A673 (cell line): ENCODE measurements around the gene EFNA2. TPM values are rescaled to one million over a fixed set of nuclear protein-coding genes. Genes with fewer than 3 reads are reported as not detected.

Source experiments
- BruUV-seq: library from RNA; stranded (reverse); fragments of 400-500 nt; replicated peaks from 2 replicates; lab custom pipeline; 2021; lab: Mats Ljungman, UMichigan
- CTCF ChIA-PET: fragments of 300-600 bp; sonication (Branson Sonifier 250); formaldehyde crosslinking; loops from one replicate; lab custom pipeline; 2022; ENCODE audit warnings: antibody characterized with exemption; lab: Charles Lee
- POLR2A ChIA-PET: fragments of 300-600 bp; sonication (Branson Sonifier 250); formaldehyde crosslinking; loops from one replicate; lab custom pipeline; 2022; ENCODE audit warnings: antibody characterized with exemption; ENCODE audit not compliant: low non-redundant PET; lab: Charles Lee
- DNase-seq: peaks from one replicate; pipeline ENCODE4 v3.0.0-alpha.2; 2015; ENCODE audit warnings: low spot score
- H3K27ac ChIP-seq: fragments of 200-600 bp; sonication (generic); 2 replicates; pipeline ENCODE4 v1.5.1; 2016; ENCODE audit warnings: mixed run types, low read depth, mild to moderate bottlenecking, mixed read lengths, antibody characterized with exemption, low read length; ENCODE audit not compliant: poor library complexity, severe bottlenecking
- H3K27me3 ChIP-seq: fragments of 200-600 bp; sonication (generic); replicated peaks from 2 replicates; pipeline ENCODE4 v1.6.1; 2017; ENCODE audit warnings: mixed run types, low read depth, mild to moderate bottlenecking, mixed read lengths, antibody characterized with exemption, low read length; ENCODE audit not compliant: insufficient read depth, poor library complexity
- H3K36me3 ChIP-seq: fragments of 200-600 bp; sonication (generic); 2 replicates; pipeline ENCODE4 v1.6.1; 2016; ENCODE audit warnings: mixed run types, mild to moderate bottlenecking, mixed read lengths, antibody characterized with exemption, low read length; ENCODE audit not compliant: insufficient read depth, poor library complexity, severe bottlenecking
- H3K4me1 ChIP-seq: fragments of 200-600 bp; sonication (generic); 2 replicates; pipeline ENCODE4 v1.6.1; 2017; ENCODE audit warnings: mixed run types, mild to moderate bottlenecking, mixed read lengths, antibody characterized with exemption, low read length; ENCODE audit not compliant: insufficient read depth, poor library complexity, severe bottlenecking
- H3K4me3 ChIP-seq: fragments of 200-600 bp; sonication (generic); 2 replicates; pipeline ENCODE4 v1.5.1; 2016; ENCODE audit warnings: low read depth, mixed run types, mild to moderate bottlenecking, mixed read lengths, low read length; ENCODE audit not compliant: poor library complexity, severe bottlenecking
- H3K9me3 ChIP-seq: fragments of 200-600 bp; sonication (generic); 2 replicates; pipeline ENCODE4 v1.6.1; 2016; ENCODE audit warnings: mixed run types, low read depth, mild to moderate bottlenecking, mixed read lengths, antibody characterized with exemption, low read length; ENCODE audit not compliant: poor library complexity, severe bottlenecking
- CTCF ChIP-seq: fragments of 300-800, 200-600 bp; sonication (generic); conservative IDR thresholded peaks from 2 replicates; pipeline ENCODE4 v1.5.1; 2017; ENCODE audit warnings: low read depth, mild to moderate bottlenecking, antibody characterized with exemption, low read length, moderate library complexity, mixed read lengths
- EZH2 ChIP-seq: fragments of 200-600 bp; sonication (generic); IDR thresholded peaks from 2 replicates; pipeline ENCODE4 v1.6.1; 2017; ENCODE audit warnings: borderline replicate concordance, low read depth, mild to moderate bottlenecking, mixed read lengths, antibody characterized with exemption, low read length; ENCODE audit not compliant: poor library complexity, severe bottlenecking
- intact Hi-C: fragments of 100-400 bp; cut with micrococcal nuclease; formaldehyde crosslinking; loops from one replicate; pipeline ENCODE4 v1.10.0; 2022; ENCODE audit not compliant: unreplicated experiment
- total RNA-seq: library from RNA; stranded (reverse); gene quantifications from 2 replicates; pipeline ENCODE4 v1.2.3, GENCODE V29; 2021

The EFNA2 gene
- total RNA-seq, 1 experiment from 2014 or later, result 0.64 TPM

DNA sequence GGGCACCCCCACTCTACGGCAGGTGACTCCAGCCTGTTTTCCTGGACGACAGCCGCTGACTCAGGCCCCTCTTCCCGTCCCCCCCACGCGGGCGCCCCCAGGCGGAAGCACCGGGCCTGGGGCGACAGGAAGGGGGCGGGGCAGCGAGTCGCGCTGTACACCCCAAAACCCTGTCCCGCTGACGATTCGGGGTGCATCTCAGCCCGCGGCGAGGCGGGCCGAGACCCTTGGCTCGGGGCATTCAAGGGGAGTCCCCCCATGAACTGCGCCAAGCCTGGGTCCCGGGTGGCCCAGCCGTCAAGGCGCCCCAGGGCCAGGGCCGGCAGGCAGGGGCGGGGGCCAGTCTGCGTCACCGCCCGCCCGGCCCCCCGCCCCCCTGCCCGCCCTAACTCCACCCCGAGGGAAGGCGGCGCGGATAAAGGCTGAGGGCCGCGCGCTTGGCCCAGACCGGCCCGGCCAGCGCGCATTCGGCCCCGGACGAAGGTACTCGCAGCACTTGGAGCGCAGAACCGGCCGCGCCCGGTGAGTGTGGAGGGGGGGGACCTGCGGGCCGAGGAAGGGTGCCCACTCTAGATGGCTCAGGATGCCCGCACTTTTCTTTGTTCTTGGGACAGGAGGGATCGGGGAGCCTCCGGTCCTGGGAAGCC, 37.4 kb upstream of the EFNA2 start, which contains the start of gene MIDN:
Gene MIDN (plus strand): TSS at position 445 of the 647 bp plus-strand sequence. CDS start 1,714 bp downstream, outside the sequence.
- POLR2A ChIA-PET, result interaction anchor here (1.0 kb wide), 1 partner anchor 21 kb away, joined by 4 read pairs; the partner anchor contains the start of gene CIRBP
- peak; percentile 80 for DNase-seq
- no TSS peak for BruUV-seq
- H3K36me3 ChIP-seq, result peaks cover 22% of the 10 kb centered on the region
- H3K9me3 ChIP-seq, result no peaks in the 10 kb centered on the region
- TF ChIP-seq CTCF, result peak; percentile 57
- no peak for TF ChIP-seq EZH2
- H3K27me3 ChIP-seq, result no peaks in the 10 kb centered on the region
- H3K27ac ChIP-seq, result peak within 1 kb of the TSS; percentile 99
- H3K4me1 ChIP-seq, result peaks cover 25% of the 10 kb centered on the region
- intact Hi-C loops, result loop anchor here (2.0 to 10.0 kb wide), 3 partner anchors 19 to 383 kb away; partner anchors contain the start of genes CNN2, RNU6-2 and TMEM259
- CTCF ChIA-PET, result interaction anchor here (1.0 kb wide), 1 partner anchor 18 kb away, joined by 3 read pairs; no protein-coding TSS in a partner anchor
- H3K4me3 ChIP-seq, result peak within 1 kb of the TSS; percentile 96

DNA sequence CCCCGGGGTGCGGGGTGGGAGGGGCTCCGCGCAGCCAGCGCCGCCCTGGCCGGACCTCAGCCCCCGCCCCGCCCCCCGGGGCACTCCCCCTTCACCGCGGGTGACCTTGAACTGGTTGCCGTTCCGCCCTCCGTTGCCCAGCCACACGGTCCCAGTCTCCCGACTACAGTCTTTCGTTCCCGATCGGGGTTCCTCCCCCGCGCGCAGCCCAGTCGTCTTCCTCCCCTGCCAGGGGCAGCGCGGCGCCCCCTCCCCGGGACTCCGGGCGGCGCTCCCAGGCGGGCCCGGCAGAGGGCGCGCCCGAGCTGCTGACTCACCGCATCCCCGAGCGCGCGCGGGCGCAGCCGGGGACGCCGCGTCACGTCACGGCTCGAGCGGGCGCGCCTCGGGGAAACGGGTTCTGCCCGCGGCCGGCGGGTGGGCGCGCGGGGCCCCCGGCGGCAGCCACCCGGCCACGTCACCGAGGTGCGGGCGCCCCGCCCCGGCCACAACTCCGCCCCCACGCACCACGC, 36.8 kb upstream of the EFNA2 start:
- peak overlapping the region; percentile 96 for H3K4me3 ChIP-seq
- ChIA-PET POLR2A (interaction anchor here (0.5 to 1.0 kb wide), 2 partner anchors 20 to 21 kb away, joined by 4 to 8 read pairs; partner anchors contain the start of gene CIRBP), CTCF (interaction anchor here (1.0 kb wide), 1 partner anchor 18 kb away, joined by 3 read pairs; no protein-coding TSS in a partner anchor)
- DNase-seq, result peak; percentile 89
- intact Hi-C loops, result loop anchor here (2.0 to 10.0 kb wide), 3 partner anchors 18 to 384 kb away; partner anchors contain the start of genes CNN2, RNU6-2 and TMEM259
- peaks cover 25% of the 10 kb centered on the region for H3K36me3 ChIP-seq
- H3K4me1 ChIP-seq, result peaks cover 25% of the 10 kb centered on the region
- peak overlapping the region; percentile 99 for H3K27ac ChIP-seq
- TF ChIP-seq EZH2, result no peak
- peak; percentile 64 for TF ChIP-seq CTCF
- H3K9me3 ChIP-seq, result no peaks in the 10 kb centered on the region
- TSS peak; percentile 39 for BruUV-seq
- H3K27me3 ChIP-seq, result no peaks in the 10 kb centered on the region

DNA sequence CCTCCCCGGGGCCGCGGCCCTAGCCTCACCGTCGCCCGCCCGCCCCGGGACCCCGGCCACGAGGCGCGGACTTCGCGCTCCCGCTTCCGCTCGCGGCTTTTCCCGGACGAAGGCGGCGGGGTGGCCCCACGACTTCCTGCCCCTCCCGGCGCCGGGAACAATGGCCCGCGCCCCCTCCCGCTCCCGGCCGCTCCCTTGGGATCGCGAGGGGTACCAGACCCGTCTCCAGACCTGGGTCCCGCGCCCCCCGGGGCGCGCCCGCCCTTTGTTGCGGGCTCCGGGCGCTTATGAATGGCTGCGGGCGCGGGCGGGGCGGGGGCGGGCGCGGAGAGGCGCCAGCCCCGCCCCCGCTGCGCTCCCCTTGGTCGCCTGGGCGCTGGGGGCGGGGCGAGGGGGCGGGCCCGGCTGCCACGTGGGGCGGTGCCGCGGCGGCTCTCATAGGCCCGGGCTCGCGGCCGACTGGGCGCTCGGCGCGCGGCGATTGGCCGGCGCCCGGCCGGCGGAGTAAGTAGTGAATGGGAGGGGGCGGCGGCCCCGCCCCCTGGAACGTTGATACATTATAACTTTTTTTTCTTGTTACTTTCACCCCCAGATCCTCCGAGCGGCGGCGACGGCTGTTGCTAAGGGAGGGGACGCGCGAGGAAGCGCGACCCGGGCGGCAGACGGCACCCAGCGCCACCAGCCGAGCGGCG, 36.2 kb upstream of the EFNA2 start:
- BruUV-seq, result no TSS peak
- H3K27ac ChIP-seq, result peak overlapping the region; percentile 99
- H3K4me1 ChIP-seq, result peaks cover 25% of the 10 kb centered on the region
- intact Hi-C loops, result loop anchor here (2.0 to 10.0 kb wide), 3 partner anchors 17 to 385 kb away; partner anchors contain the start of genes CNN2, RNU6-2 and TMEM259
- no peaks in the 10 kb centered on the region for H3K27me3 ChIP-seq
- POLR2A ChIA-PET, result interaction anchor here (0.5 to 1.0 kb wide), 2 partner anchors 19 to 20 kb away, joined by 4 to 8 read pairs; partner anchors contain the start of gene CIRBP
- DNase-seq, result peak; percentile 98
- no peaks in the 10 kb centered on the region for H3K9me3 ChIP-seq
- H3K36me3 ChIP-seq, result peaks cover 27% of the 10 kb centered on the region
- TF ChIP-seq CTCF (no peak), EZH2 (no peak)
- CTCF ChIA-PET, result interaction anchor here (1.0 kb wide), 1 partner anchor 17 kb away, joined by 3 read pairs; no protein-coding TSS in a partner anchor
- peak overlapping the region; percentile 96 for H3K4me3 ChIP-seq
